Measurements from ENCODE around the gene YKT6.

- TF ChIP-seq CTCF (IDR thresholded peaks at IDR 0.05), result no peak
- no peak for TF ChIP-seq POLR2A (IDR thresholded peaks at IDR 0.05)
Observed at GRCh38 chr7:44251881-44252280, 51.1 kb downstream of the YKT6 start.

All from tibial nerve (tissue), 3 donors.